Pancreas (tissue), 10 donors: Measurements from ENCODE around the gene SLC19A1. TPM values are rescaled to one million over a fixed set of nuclear protein-coding genes. Genes with fewer than 3 reads are reported as not detected.

Experiments used
- ATAC-seq, 4 donors: fragments of 200-7000 bp; cut with Tn5 transposase; one replicate each; pipeline versions ENCODE4 v1.8.0 to v1.9.1; 2020; ENCODE audit warnings: mild to moderate bottlenecking in 4 of 4, moderate library complexity in 4 of 4
- DNase-seq, 6 donors: peaks; one replicate each; pipeline ENCODE4 v3.0.0-alpha.2; 2020
- FAIRE-seq: peaks from 2 replicates; lab custom pipeline; 2012; peaks lifted over from hg19 to GRCh38; lab: Jason Lieb, UNC
- H3K27ac ChIP-seq, 4 donors: fragments of 200-600 bp; sonication (generic); 1 replicate in 3 of 4; 2 replicates in 1 of 4; pipeline versions ENCODE4 v1.5.0 to v1.8.0; 2020
- H3K27me3 ChIP-seq, 4 donors: fragments of 200-600 bp; one replicate each; pipeline ENCODE4 v1.8.0; 2021
- H3K36me3 ChIP-seq, 3 donors: fragments of 200-600 bp; sonication (generic) in 1 of 3; one replicate each; pipeline versions ENCODE4 v1.5.0 to v1.8.0; 2020 to 2021
- H3K4me1 ChIP-seq, 3 donors: fragments of 200-600 bp; one replicate each; pipeline ENCODE4 v1.8.0; 2021
- H3K4me3 ChIP-seq, 4 donors: fragments of 200-600 bp; sonication (generic) in 2 of 4; one replicate each; pipeline versions ENCODE4 v1.5.0 to v1.8.0; 2020 to 2021
- H3K9me3 ChIP-seq, 4 donors: fragments of 200-600 bp; one replicate each; pipeline ENCODE4 v1.8.0; 2021
- CTCF ChIP-seq, 4 donors: fragments of 200-600 bp; sonication (generic) in 3 of 4; IDR thresholded peaks; one replicate each; pipeline versions ENCODE4 v1.5.0 to v1.8.0; 2021; ENCODE audit warnings: antibody characterized with exemption in 4 of 4
- WGBS, 2 donors: extraction: QIAGEN DNeasy Blood & Tissue Kit; methylation state at CpG; one replicate each; pipeline ENCODE4 v1.1.7; 2013; 5-methylcytosine and 5-hydroxymethylcytosine counted together
- intact Hi-C, 3 donors: fragments of 100-400 bp; cut with DNase I; formaldehyde crosslinking; loops; one replicate each; pipeline versions ENCODE4 v1.11.1 to v1.14.2; 2022
- polyA plus RNA-seq, 2 donors: library from polyadenylated mRNA; stranded (reverse); fragments of 200-250 nt; gene quantifications; one replicate each; pipeline ENCODE4 v1.2.3, GENCODE V29; 2013
- total RNA-seq, 6 donors: library from RNA; stranded (reverse); fragmentation: NEBNext Ultra II Directional in 4 of 6; extraction: Animal tissue kit (Norgen Biotek cat#: 25700) in 4 of 6; gene quantifications; one replicate each; pipeline versions ENCODE4 v1.2.1 to v1.2.4, GENCODE V29; 2021 to 2023
- donor health status: healthy with polysubstance abuse.
- donor health status: DM: no; HTN: no; CAD: no; lungs with moderate emphysema.
- donor health status: DM: no; HTN: no; CAD: no.
- donor health status: control.
- donor health status: control.
- donor health status: Bipolar disorder and iron deficiency.
- donor health status: DM: yes; HTN: yes; CAD: no.
- donor health status: DM: no; HTN: no; CAD: no.
- donor health status: DM: no; HTN: no; CAD: no.
- donor health status: DM: yes; HTN: yes; CAD: no.

Gene SLC19A1
- total and polyA plus RNA-seq, 8 donors = 4.4 to 11.2 (median 5.4) TPM

- no peaks in the 10 kb centered on the region for H3K9me3 ChIP-seq
- H3K4me3 ChIP-seq = peak overlapping the region; percentile 15 to 65 (median 46)
- no peaks in the 10 kb centered on the region for H3K36me3 ChIP-seq
- WGBS, 2 donors = 37% methylated on average over 41 of the region's 41 CpGs
- peaks cover 0 to 15% (median 0%) of the 10 kb centered on the region in 3 donors for H3K4me1 ChIP-seq
- H3K27ac ChIP-seq = no peak overlapping the region
- H3K27me3 ChIP-seq = no peaks in the 10 kb centered on the region
- intact Hi-C loops = no loop called here
- no peak for FAIRE-seq
- no peak for TF ChIP-seq CTCF (IDR thresholded peaks at IDR 0.05)
- ATAC-seq = peak in 1 of 4 donors; percentile 2
- no peak for DNase-seq
Measured at GRCh38 chr21:45589686-45590245, 47.5 kb upstream of the SLC19A1 start.

- Histone ChIP-seq H3K27me3 (no peaks in the 10 kb centered on the region), H3K4me3 (no peak overlapping the region), H3K27ac (no peak overlapping the region), H3K4me1 (peaks cover 0 to 15% (median 0%) of the 10 kb centered on the region in 3 donors), H3K36me3 (no peaks in the 10 kb centered on the region), H3K9me3 (no peaks in the 10 kb centered on the region)
- DNase-seq (no peak), ATAC-seq (no peak), FAIRE-seq (no peak)
- intact Hi-C loops = no loop called here
- TF ChIP-seq CTCF (IDR thresholded peaks at IDR 0.05) = no peak
- WGBS, 2 donors = 80 to 90% methylated on average over 5 of the region's 5 CpGs
Measured at GRCh38 chr21:45588871-45589491, 46.7 kb upstream of the SLC19A1 start.

- Histone ChIP-seq H3K36me3 (no peaks in the 10 kb centered on the region), H3K4me3 (no peak overlapping the region), H3K27me3 (no peaks in the 10 kb centered on the region), H3K9me3 (no peaks in the 10 kb centered on the region), H3K4me1 (peaks cover 0 to 15% (median 0%) of the 10 kb centered on the region in 3 donors), H3K27ac (no peak overlapping the region)
- intact Hi-C loops = no loop called here
- FAIRE-seq = no peak
- 66 to 84% methylated on average over 10 of the region's 10 CpGs for WGBS, 2 donors
- peak in 2 of 6 donors; percentile 9 to 13 for DNase-seq
- ATAC-seq = no peak
- TF ChIP-seq CTCF (IDR thresholded peaks at IDR 0.05) = no peak
Measured at GRCh38 chr21:45588086-45588825, 46.0 kb upstream of the SLC19A1 start.

- H3K36me3 ChIP-seq = no peaks in the 10 kb centered on the region
- no peaks in the 10 kb centered on the region for H3K9me3 ChIP-seq
- DNase-seq (no peak), FAIRE-seq (no peak), ATAC-seq (no peak)
- H3K4me1 ChIP-seq = peaks cover 0 to 2% (median 0%) of the 10 kb centered on the region in 3 donors
- TF ChIP-seq CTCF (IDR thresholded peaks at IDR 0.05) = no peak
- intact Hi-C loops = no loop called here
- H3K4me3 ChIP-seq = no peak overlapping the region
- H3K27ac ChIP-seq = no peak overlapping the region
- 66% methylated on average over 5 of the region's 5 CpGs for WGBS, 2 donors
- H3K27me3 ChIP-seq = no peaks in the 10 kb centered on the region
Measured at GRCh38 chr21:45586289-45586858, 44.1 kb upstream of the SLC19A1 start.
